ENCODE measurements around the gene HTT-AS.
"Not testable (repeated sequence)": the region's sequence is repeated elsewhere in the genome, so short reads cannot be mapped to it uniquely, and the experiment has no call there.

HTT-AS gene

GRCh38 chr4:3074846-3075651 lies 711 bp upstream of the HTT-AS start:
- Mint-ChIP-seq H3K4me3 (peak overlapping the region; percentile 90), H3K36me3 (ENCODE audit: low read depth) (peaks cover 23% of the 10 kb centered on the region)

GRCh38 chr4:3073158-3074077 lies 920 bp downstream of the HTT-AS start:
- Mint-ChIP-seq H3K9me3 (no peaks in the 10 kb centered on the region), H3K4me3 (peak overlapping the region; percentile 43), H3K4me1 (ENCODE audit: low read depth) (peaks cover 22% of the 10 kb centered on the region), H3K27me3 (no peaks in the 10 kb centered on the region), H3K27ac (no peak overlapping the region), H3K36me3 (ENCODE audit: low read depth) (peaks cover 13% of the 10 kb centered on the region)
- no peak for DNase-seq

More at GRCh38 chr4:3074846-3075651, 711 bp upstream of the HTT-AS start:
- DNase-seq = peak; percentile 58
- Mint-ChIP-seq H3K4me1 (ENCODE audit: low read depth) (peaks cover 34% of the 10 kb centered on the region), H3K27ac (peak overlapping the region; percentile 93), H3K9me3 (no peaks in the 10 kb centered on the region), H3K27me3 (no peaks in the 10 kb centered on the region)

GRCh38 chr4:3071811-3072210 lies 2.5 kb downstream of the HTT-AS start:
- H3K4me1 Mint-ChIP-seq (ENCODE audit: low read depth) = peaks cover 14% of the 10 kb centered on the region

GRCh38 chr4:3070709-3071500 lies 3.4 kb downstream of the HTT-AS start:
- Mint-ChIP-seq H3K9me3 (no peaks in the 10 kb centered on the region), H3K4me1 (ENCODE audit: low read depth) (peaks cover 6% of the 10 kb centered on the region), H3K27me3 (no peaks in the 10 kb centered on the region), H3K36me3 (ENCODE audit: low read depth) (peaks cover 7% of the 10 kb centered on the region), H3K4me3 (no peak overlapping the region), H3K27ac (no peak overlapping the region)
- DNase-seq = no peak

More at GRCh38 chr4:3071811-3072210, 2.5 kb downstream of the HTT-AS start:
- Mint-ChIP-seq H3K9me3 (no peaks in the 10 kb centered on the region), H3K27ac (no peak overlapping the region), H3K36me3 (ENCODE audit: low read depth) (peaks cover 9% of the 10 kb centered on the region), H3K27me3 (no peaks in the 10 kb centered on the region), H3K4me3 (no peak overlapping the region)
- no peak for DNase-seq

- no peaks in the 10 kb centered on the region for H3K4me1 Mint-ChIP-seq (ENCODE audit: low read depth)
- no peak overlapping the region for H3K4me3 Mint-ChIP-seq
- no peaks in the 10 kb centered on the region for H3K27me3 Mint-ChIP-seq
- H3K36me3 Mint-ChIP-seq (ENCODE audit: low read depth) = no peaks in the 10 kb centered on the region
- H3K9me3 Mint-ChIP-seq = no peaks in the 10 kb centered on the region
- H3K27ac Mint-ChIP-seq = no peak overlapping the region
- DNase-seq = no peak
Observed at GRCh38 chr4:3069661-3070199, 4.6 kb downstream of the HTT-AS start.

GRCh38 chr4:3067473-3068001 lies 6.8 kb downstream of the HTT-AS start:
- Mint-ChIP-seq H3K4me1 (ENCODE audit: low read depth) (no peaks in the 10 kb centered on the region), H3K27ac (no peak overlapping the region), H3K27me3 (no peaks in the 10 kb centered on the region), H3K36me3 (ENCODE audit: low read depth) (no peaks in the 10 kb centered on the region), H3K9me3 (no peaks in the 10 kb centered on the region), H3K4me3 (no peak overlapping the region)
- no peak for DNase-seq

- Mint-ChIP-seq H3K4me3 (no peak overlapping the region), H3K9me3 (no peaks in the 10 kb centered on the region), H3K27me3 (no peaks in the 10 kb centered on the region), H3K27ac (no peak overlapping the region), H3K36me3 (ENCODE audit: low read depth) (no peaks in the 10 kb centered on the region), H3K4me1 (ENCODE audit: low read depth) (no peaks in the 10 kb centered on the region)
- no peak for DNase-seq
Observed at GRCh38 chr4:3066836-3067400, 7.4 kb downstream of the HTT-AS start.

- Mint-ChIP-seq H3K36me3 (ENCODE audit: low read depth) (no peaks in the 10 kb centered on the region), H3K4me3 (no peak overlapping the region), H3K27ac (no peak overlapping the region), H3K9me3 (no peaks in the 10 kb centered on the region), H3K27me3 (no peaks in the 10 kb centered on the region), H3K4me1 (ENCODE audit: low read depth) (no peaks in the 10 kb centered on the region)
- no peak for DNase-seq
Observed at GRCh38 chr4:3065551-3065950, 8.8 kb downstream of the HTT-AS start.

- H3K4me3 Mint-ChIP-seq = no peak overlapping the region
- no peak for DNase-seq
- H3K9me3 Mint-ChIP-seq = no peaks in the 10 kb centered on the region
- no peak overlapping the region for H3K27ac Mint-ChIP-seq
- H3K27me3 Mint-ChIP-seq = no peaks in the 10 kb centered on the region
- H3K4me1 Mint-ChIP-seq (ENCODE audit: low read depth) = no peaks in the 10 kb centered on the region
- H3K36me3 Mint-ChIP-seq (ENCODE audit: low read depth) = no peaks in the 10 kb centered on the region
Observed at GRCh38 chr4:3062471-3062870, 11.9 kb downstream of the HTT-AS start.

GRCh38 chr4:3060946-3061345 lies 13.4 kb downstream of the HTT-AS start:
- H3K4me3 Mint-ChIP-seq = no peak overlapping the region
- no peaks in the 10 kb centered on the region for H3K4me1 Mint-ChIP-seq (ENCODE audit: low read depth)
- no peak overlapping the region for H3K27ac Mint-ChIP-seq
- no peaks in the 10 kb centered on the region for H3K27me3 Mint-ChIP-seq
- peaks cover 9% of the 10 kb centered on the region for H3K9me3 Mint-ChIP-seq
- H3K36me3 Mint-ChIP-seq (ENCODE audit: low read depth) = peaks cover 4% of the 10 kb centered on the region
- DNase-seq = no peak

GRCh38 chr4:3059943-3060342 lies 14.4 kb downstream of the HTT-AS start:
- no peak overlapping the region for H3K4me3 Mint-ChIP-seq
- H3K27ac Mint-ChIP-seq = no peak overlapping the region
- DNase-seq = no peak
- no peaks in the 10 kb centered on the region for H3K27me3 Mint-ChIP-seq
- H3K9me3 Mint-ChIP-seq = peaks cover 16% of the 10 kb centered on the region
- H3K36me3 Mint-ChIP-seq (ENCODE audit: low read depth) = peaks cover 4% of the 10 kb centered on the region
- no peaks in the 10 kb centered on the region for H3K4me1 Mint-ChIP-seq (ENCODE audit: low read depth)

- no peaks in the 10 kb centered on the region for H3K27me3 Mint-ChIP-seq
- H3K27ac Mint-ChIP-seq = no peak overlapping the region
- no peak for DNase-seq
- H3K4me1 Mint-ChIP-seq (ENCODE audit: low read depth) = no peaks in the 10 kb centered on the region
- H3K4me3 Mint-ChIP-seq = no peak overlapping the region
- peaks cover 19% of the 10 kb centered on the region for H3K9me3 Mint-ChIP-seq
- peaks cover 8% of the 10 kb centered on the region for H3K36me3 Mint-ChIP-seq (ENCODE audit: low read depth)
Observed at GRCh38 chr4:3054169-3054759, 20.1 kb downstream of the HTT-AS start.

- Mint-ChIP-seq H3K9me3 (peaks cover 13% of the 10 kb centered on the region), H3K4me1 (ENCODE audit: low read depth) (peaks cover 16% of the 10 kb centered on the region)
- not testable (repeated sequence) for H3K27me3 Mint-ChIP-seq; H3K27ac Mint-ChIP-seq; H3K4me3 Mint-ChIP-seq; H3K36me3 Mint-ChIP-seq (ENCODE audit: low read depth); DNase-seq
Observed at GRCh38 chr4:3051141-3051897, 23.0 kb downstream of the HTT-AS start.
